A172 (cell line): Measurements from ENCODE around the gene SLC4A2. TPM values are rescaled to one million over a fixed set of nuclear protein-coding genes. Genes with fewer than 3 reads are reported as not detected.
"Not testable (repeated sequence)": the region's sequence is repeated elsewhere in the genome, so short reads cannot be mapped to it uniquely, and the experiment has no call there.

Source experiments
- DNase-seq: peaks from one replicate; pipeline ENCODE4 v3.0.0-alpha.2; 2015; ENCODE audit warnings: low spot score
- total RNA-seq: library from RNA; depleted of rRNA; stranded (reverse); fragments of >200 nt; shearing (Covaris generic); gene quantifications from 2 replicates; pipeline ENCODE4 v1.2.3, GENCODE V29; 2014

The SLC4A2 gene
- total RNA-seq, 1 experiment from 2014 or later: 238 TPM

DNA sequence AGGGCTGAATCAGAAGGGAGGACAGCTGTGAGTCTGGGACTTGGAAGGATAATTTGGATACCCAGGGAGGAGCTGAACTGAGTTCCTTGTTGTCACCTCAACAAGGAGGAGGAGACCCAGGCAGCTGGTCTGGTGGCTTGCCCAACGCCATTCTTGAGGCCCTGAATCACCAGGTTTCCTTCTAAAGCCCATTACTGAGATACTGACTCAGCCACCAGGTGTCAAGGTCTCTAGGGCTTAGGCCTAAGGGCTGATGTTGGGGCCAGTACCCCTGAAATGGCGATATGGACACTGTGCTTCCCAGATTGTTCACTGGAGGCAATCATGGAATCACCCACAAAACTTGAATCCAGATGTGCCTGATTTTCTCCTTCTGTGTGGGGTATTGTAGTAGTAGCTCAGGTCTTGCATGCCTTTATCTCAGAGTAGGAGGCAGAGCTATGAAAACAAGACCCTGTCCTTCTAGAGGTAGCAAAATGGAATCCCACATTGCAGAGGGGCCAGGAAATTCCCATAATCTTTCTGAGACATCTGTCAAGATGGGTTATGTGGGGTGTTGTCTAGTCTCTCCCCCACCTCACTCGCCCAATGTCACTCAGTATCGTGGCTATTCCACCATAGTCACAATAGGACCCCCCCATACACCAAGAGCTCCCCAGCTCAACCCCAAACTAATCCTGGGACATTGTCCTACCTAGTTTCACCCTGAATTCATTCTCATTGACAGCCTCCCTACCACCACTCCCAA, 33.3 kb upstream of the SLC4A2 start:
- DNase-seq: peak; percentile 65

GRCh38 chr7:151026771-151027727, 32.3 kb upstream of the SLC4A2 start:
- DNase-seq: not testable (repeated sequence)

GRCh38 chr7:151027728-151028130, 31.7 kb upstream of the SLC4A2 start:
- not testable (repeated sequence) for DNase-seq

GRCh38 chr7:151028131-151028947, 31.1 kb upstream of the SLC4A2 start, which contains the start of gene ABCB8:
Gene ABCB8 (plus strand): TSS chr7:151028450. CDS start chr7:151028516, 66 bp downstream.
- DNase-seq: peak; percentile 98

- no peak for DNase-seq
Measured at GRCh38 chr7:151028948-151029501, 30.4 kb upstream of the SLC4A2 start.

DNA sequence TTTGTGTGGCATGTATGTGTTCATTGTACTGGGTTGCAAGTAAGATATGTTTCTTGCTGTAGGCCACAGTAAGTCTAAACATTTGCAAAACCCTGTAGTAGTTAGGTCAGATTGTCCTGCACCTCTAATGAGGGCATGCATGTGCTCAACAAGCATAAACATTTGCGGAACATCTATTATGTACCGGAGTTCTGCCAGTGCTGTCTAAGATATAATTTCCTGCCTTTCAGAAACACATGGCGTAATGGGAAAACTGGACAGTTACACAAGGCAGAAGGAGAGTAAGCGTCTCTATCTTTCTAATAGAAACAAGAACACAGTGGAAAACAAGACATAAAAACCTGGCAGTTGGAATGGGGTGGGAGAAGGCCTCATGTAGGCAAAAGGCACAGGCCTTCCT, 28.4 kb upstream of the SLC4A2 start:
- no peak for DNase-seq

- no peak for DNase-seq
Measured at GRCh38 chr7:151032936-151033863, 26.2 kb upstream of the SLC4A2 start.

- no peak for DNase-seq
Measured at GRCh38 chr7:151033864-151034249, 25.5 kb upstream of the SLC4A2 start.

DNA sequence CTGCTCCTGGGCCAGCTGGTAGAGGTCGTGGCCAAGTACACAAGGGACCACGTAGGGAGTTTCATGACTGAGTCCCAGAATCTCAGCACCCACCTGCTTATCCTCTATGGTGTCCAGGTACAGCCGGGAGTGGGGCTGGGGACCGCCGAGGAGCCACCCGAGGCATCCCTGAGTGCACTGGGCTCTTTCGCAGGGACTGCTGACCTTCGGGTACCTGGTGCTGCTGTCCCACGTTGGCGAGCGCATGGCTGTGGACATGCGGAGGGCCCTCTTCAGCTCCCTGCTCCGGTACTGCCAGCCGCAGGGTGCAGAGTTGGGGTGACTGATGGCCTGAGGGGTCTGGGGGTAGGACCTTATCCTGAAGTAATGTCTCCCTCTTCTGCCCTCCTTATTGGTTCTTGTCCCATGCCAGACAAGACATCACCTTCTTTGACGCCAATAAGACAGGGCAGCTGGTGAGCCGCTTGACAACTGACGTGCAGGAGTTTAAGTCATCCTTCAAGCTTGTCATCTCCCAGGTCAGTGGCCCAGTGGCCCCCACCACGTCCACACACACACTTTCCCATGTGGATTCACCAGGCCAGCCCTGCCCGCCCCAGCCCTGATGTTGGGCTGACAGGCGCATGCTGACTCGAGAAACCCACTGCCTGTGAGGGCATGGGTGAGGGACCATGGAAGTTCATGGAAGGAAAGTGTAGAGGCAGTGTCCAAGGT, 24.9 kb upstream of the SLC4A2 start:
- DNase-seq: no peak

DNA sequence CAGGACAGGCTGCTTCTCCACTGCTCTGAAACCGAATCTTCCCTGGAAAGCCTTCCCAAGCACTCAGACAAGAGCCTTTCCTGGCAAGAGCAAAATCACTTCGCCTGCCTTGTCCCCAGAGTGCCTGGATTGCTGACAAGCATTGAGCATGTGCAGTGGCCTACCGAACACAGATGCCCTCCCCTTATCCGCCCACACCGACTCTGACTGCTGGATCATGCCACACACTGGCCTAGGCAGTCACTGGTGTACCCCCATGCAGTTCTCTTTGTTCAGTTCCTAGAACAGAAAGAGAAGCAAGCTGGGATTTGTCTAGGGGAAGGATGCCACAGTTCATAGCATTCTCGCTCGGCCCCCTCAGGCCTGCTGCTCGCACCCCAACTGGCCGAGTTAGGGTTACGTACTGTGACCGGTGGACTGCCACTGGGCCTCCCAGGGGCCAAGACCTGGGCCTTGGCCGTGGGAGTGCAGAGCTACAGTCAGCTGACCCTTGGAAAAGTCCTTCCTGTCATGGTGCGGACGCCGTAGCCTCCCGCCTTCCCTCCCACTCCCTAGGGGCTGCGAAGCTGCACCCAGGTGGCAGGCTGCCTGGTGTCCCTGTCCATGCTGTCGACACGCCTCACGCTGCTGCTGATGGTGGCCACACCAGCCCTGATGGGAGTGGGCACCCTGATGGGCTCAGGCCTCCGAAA, 24.2 kb upstream of the SLC4A2 start:
- DNase-seq: no peak

GRCh38 chr7:151035902-151036301, 23.5 kb upstream of the SLC4A2 start:
- no peak for DNase-seq

DNA sequence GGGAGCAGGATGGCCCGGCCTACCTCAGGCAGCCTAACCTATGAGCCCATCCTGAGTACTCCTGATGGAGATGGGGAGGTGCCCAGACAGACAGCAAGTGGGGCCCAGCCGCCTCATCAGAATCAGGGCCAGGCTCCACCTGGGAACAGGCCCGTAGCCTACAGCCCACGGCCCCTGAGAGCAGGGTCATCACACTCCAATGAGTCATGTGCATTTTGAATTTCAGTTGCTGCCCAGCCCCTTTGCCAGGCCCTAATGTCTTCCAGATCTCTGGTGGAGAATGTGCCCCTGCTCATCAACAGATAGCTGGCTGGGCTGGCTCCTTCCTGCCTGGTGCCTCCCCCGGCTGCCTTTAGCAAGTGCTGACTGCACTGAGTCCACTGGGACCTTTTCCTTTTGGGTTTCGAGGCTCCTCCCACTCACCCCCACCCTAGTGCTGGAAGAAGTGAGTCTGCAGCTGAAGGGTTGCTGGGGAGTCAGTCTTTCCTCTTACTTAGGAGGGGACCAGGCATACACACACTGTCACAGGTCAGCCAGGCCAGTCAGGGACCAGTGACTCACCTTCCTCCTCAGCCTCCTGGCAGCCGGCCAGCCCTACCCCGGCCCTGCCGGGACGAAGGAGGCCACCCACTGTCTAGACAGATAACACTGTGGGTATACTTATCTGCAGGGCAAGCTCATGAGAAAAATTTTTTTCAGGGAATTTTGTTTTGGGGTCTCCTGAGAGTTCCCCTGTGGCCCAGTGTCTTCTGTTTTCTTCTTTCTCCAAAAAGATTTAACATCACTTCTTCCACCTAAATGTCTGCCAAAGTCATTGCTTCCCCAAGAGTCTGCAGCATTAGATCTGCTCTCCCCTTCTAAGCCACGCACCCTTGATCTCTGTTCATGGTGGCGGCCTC, 20.2 kb upstream of the SLC4A2 start:
- DNase-seq: peak; percentile 99

- no peak for DNase-seq
Measured at GRCh38 chr7:151039850-151040548, 19.4 kb upstream of the SLC4A2 start.

GRCh38 chr7:151040616-151041375, 18.6 kb upstream of the SLC4A2 start:
- no peak for DNase-seq

GRCh38 chr7:151043449-151043848, 15.9 kb upstream of the SLC4A2 start:
- DNase-seq: not testable (repeated sequence)

GRCh38 chr7:151043959-151044358, 15.4 kb upstream of the SLC4A2 start:
- DNase-seq: no peak

DNA sequence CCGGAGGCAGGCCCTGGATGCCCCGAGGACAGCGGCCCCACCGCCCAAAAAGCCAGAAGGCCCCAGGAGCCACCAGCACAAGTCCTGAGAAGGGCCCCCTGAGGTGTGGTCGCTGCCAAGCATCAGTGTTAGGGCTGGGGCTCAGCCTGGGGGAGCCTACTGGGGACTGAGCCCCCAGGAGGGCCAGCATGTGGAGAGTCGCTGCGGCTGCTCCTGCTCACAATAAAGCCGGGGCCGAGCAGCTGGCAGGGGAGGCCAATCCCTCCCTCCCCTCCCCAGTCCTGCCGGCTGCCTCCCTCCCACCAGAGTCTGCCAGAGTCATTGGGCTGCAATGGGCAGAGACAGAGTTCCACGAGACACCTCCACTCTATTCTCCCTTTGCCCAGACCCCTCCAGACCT, 14.1 kb upstream of the SLC4A2 start:
- no peak for DNase-seq
